Neuronal stem cell (in vitro differentiated cells): ENCODE results near the gene BCL11B.

Source experiments
- DNase-seq: peaks from one replicate; pipeline ENCODE4 v3.0.0-alpha.2; 2013; ENCODE audit warnings: low spot score
- H2AFZ ChIP-seq: one replicate; pipeline ENCODE4 v1.6.1; 2013; ENCODE audit warnings: mild to moderate bottlenecking, low read length, inconsistent platforms
- H2AK5ac ChIP-seq: 2 replicates; pipeline ENCODE4 v1.6.1; 2013; ENCODE audit warnings: low read depth, mild to moderate bottlenecking, inconsistent platforms, low read length, moderate library complexity, mixed read lengths
- H2BK120ac ChIP-seq: 2 replicates; pipeline ENCODE4 v1.6.1; 2013; ENCODE audit warnings: low read depth, mild to moderate bottlenecking, inconsistent platforms, low read length, moderate library complexity, mixed read lengths
- H2BK12ac ChIP-seq: one replicate; pipeline ENCODE4 v1.6.1; 2013; ENCODE audit warnings: low read length, inconsistent platforms
- H2BK15ac ChIP-seq: 2 replicates; pipeline ENCODE4 v1.6.1; 2013; ENCODE audit warnings: mild to moderate bottlenecking, low read length, inconsistent platforms, mixed read lengths
- H2BK5ac ChIP-seq: one replicate; pipeline ENCODE4 v1.6.1; 2013; ENCODE audit warnings: inconsistent platforms, mild to moderate bottlenecking, low read length, moderate library complexity
- H3K14ac ChIP-seq: one replicate; pipeline ENCODE4 v1.6.1; 2013; ENCODE audit warnings: low read length, inconsistent platforms
- H3K18ac ChIP-seq: 2 replicates; pipeline ENCODE4 v1.6.1; 2013; ENCODE audit warnings: low read length, inconsistent platforms
- H3K23ac ChIP-seq: 2 replicates; pipeline ENCODE4 v1.6.1; 2013; ENCODE audit warnings: low read depth, mild to moderate bottlenecking, mixed read lengths, low read length, inconsistent platforms; ENCODE audit not compliant: poor library complexity
- H3K27ac ChIP-seq: replicated peaks from 3 replicates; pipeline ENCODE4 v1.5.1; 2013; ENCODE audit warnings: low read length, inconsistent platforms
- H3K27me3 ChIP-seq, 3 experiments: 2 replicates each; pipeline ENCODE4 v1.6.1; 2013; ENCODE audit warnings: low read length in 3 of 3, mild to moderate bottlenecking in 2 of 3, inconsistent platforms in 1 of 3, low read depth in 1 of 3, mixed read lengths in 1 of 3, moderate library complexity in 1 of 3; ENCODE audit not compliant: control insufficient read depth in 3 of 3, insufficient read depth in 3 of 3
- H3K36me3 ChIP-seq, 2 donors: replicated peaks in 1 of 2; 2 replicates each; pipeline ENCODE4 v1.6.1; 2013; ENCODE audit warnings: low read length in 2 of 2; ENCODE audit not compliant: control insufficient read depth in 2 of 2, insufficient read depth in 2 of 2
- H3K4ac ChIP-seq: 2 replicates; pipeline ENCODE4 v1.6.1; 2013; ENCODE audit warnings: inconsistent platforms, mild to moderate bottlenecking, low read length, moderate library complexity
- H3K4me1 ChIP-seq, 2 donors: 1 replicate in 1 of 2; 2 replicates in 1 of 2; pipeline ENCODE4 v1.6.1; 2013; ENCODE audit warnings: low read length in 2 of 2, low read depth in 1 of 2; ENCODE audit not compliant: control insufficient read depth in 2 of 2, insufficient read depth in 1 of 2
- H3K4me2 ChIP-seq: one replicate; pipeline ENCODE4 v1.6.1; 2013; ENCODE audit warnings: mild to moderate bottlenecking, low read length, inconsistent platforms; ENCODE audit not compliant: insufficient read depth, poor library complexity, severe bottlenecking
- H3K4me3 ChIP-seq, 2 donors: 2 replicates each; pipeline ENCODE4 v1.5.1; 2013; ENCODE audit warnings: low read length in 2 of 2, mild to moderate bottlenecking in 2 of 2, inconsistent platforms in 1 of 2, moderate library complexity in 1 of 2
- H3K79me1 ChIP-seq: one replicate; pipeline ENCODE4 v1.6.1; 2013; ENCODE audit warnings: low read depth, mild to moderate bottlenecking, inconsistent platforms, low read length, moderate library complexity
- H3K9ac ChIP-seq: one replicate; pipeline ENCODE4 v1.6.1; 2013; ENCODE audit warnings: mild to moderate bottlenecking, low read depth, low read length, inconsistent platforms; ENCODE audit not compliant: poor library complexity
- H3K9me3 ChIP-seq, 2 donors: replicated peaks in 1 of 2; 2 replicates each; pipeline versions ENCODE3 to v1.6.1; 2013; ENCODE audit warnings: low read length in 2 of 2, mild to moderate bottlenecking in 2 of 2, inconsistent platforms in 1 of 2, low read depth in 1 of 2, mixed read lengths in 1 of 2, moderate library complexity in 1 of 2; ENCODE audit not compliant: control insufficient read depth in 2 of 2, insufficient read depth in 1 of 2
- H4K8ac ChIP-seq: one replicate; pipeline ENCODE4 v1.6.1; 2013; ENCODE audit warnings: low read depth, mild to moderate bottlenecking, inconsistent platforms, low read length, moderate library complexity
- H4K91ac ChIP-seq: one replicate; pipeline ENCODE4 v1.6.1; 2013; ENCODE audit warnings: low read length, low read depth, mild to moderate bottlenecking, inconsistent platforms; ENCODE audit not compliant: poor library complexity
- WGBS, 2 donors: extraction: QIAGEN DNeasy Blood & Tissue Kit; methylation state at CpG; one replicate each; pipeline ENCODE4 v1.1.7; 2013; ENCODE audit warnings: missing lambda C conversion rate in 2 of 2, mixed read lengths in 1 of 2; ENCODE audit not compliant: insufficient read length in 2 of 2, insufficient replicate concordance in 1 of 2; ENCODE audit errors: extremely low coverage in 2 of 2; 5-methylcytosine and 5-hydroxymethylcytosine counted together

BCL11B gene

DNA sequence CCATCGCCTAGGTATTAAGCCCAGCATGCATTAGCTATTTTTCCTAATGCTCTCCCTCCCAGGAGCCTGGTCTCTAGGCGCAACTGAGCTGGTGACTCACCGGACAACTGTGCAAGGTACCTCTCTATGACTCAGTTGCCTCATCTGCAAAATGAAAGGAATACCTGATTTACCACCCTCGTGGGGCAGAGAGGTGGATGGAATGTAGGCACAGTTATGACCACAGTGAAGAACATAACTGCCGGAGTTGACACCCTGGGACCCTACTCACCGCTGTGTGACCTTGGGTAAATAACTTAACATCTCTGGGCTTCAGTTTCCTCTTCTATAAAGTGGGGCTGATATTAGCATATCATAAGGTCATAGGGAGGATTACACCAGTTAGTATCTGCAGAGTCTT, 22.6 kb downstream of the BCL11B start:
- Histone ChIP-seq H3K9ac (no peak overlapping the region), H3K4me1 (peaks cover 3% of the 10 kb centered on the region in 2 donors), H2BK5ac (no peak overlapping the region), H3K9me3 (no peaks in the 10 kb centered on the region), H3K79me1 (no peaks in the 10 kb centered on the region), H2BK15ac (no peak overlapping the region), H2BK120ac (no peak overlapping the region), H3K4ac (no peak overlapping the region), H3K27ac (no peak overlapping the region), H3K36me3 (no peaks in the 10 kb centered on the region), H3K4me2 (no peak overlapping the region), H4K91ac (no peak overlapping the region), H2BK12ac (no peak overlapping the region), H2AK5ac (no peak overlapping the region), H3K23ac (no peak overlapping the region), H3K27me3 (peaks cover 14 to 74% (median 45%) of the 10 kb centered on the region in 3 experiments), H3K14ac (no peak overlapping the region), H3K4me3 (no peak overlapping the region), H3K18ac (no peak overlapping the region), H2AFZ (no peak overlapping the region), H4K8ac (no peak overlapping the region)
- WGBS, 2 donors = no CpG with 5 or more reads among the region's 6 CpGs
- DNase-seq = no peak

DNA sequence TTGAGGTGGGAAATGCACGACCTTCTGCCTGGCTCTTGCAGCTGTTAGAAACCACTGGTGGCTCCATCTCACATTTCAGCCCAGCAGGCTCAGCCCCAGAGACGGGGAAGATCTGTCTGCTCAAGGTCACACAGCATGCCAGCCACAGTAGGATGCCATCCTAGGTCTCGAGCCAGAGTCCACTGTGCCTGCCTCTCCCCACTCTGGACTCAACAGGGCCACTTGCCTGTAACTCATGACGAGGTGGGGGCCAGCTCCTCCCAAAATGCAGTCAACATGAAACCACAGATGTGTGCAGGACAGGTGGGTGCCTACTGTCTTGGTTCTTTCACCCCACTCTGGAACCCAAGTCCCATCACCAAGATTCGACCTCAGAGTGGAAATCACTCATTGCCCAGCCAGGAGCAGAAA, 23.2 kb downstream of the BCL11B start:
- no peak overlapping the region for H4K8ac ChIP-seq
- H2AFZ ChIP-seq = no peak overlapping the region
- no peak overlapping the region for H2BK15ac ChIP-seq
- no peak overlapping the region for H3K27ac ChIP-seq
- H3K18ac ChIP-seq = peak overlapping the region; percentile 83
- no peak overlapping the region for H2BK5ac ChIP-seq
- no peak for DNase-seq
- H3K9ac ChIP-seq = no peak overlapping the region
- no peak overlapping the region for H4K91ac ChIP-seq
- no peak overlapping the region for H3K23ac ChIP-seq
- no peak overlapping the region for H3K4me2 ChIP-seq
- H3K4ac ChIP-seq = no peak overlapping the region
- no peaks in the 10 kb centered on the region for H3K9me3 ChIP-seq
- H3K14ac ChIP-seq = no peak overlapping the region
- no peak overlapping the region for H2BK120ac ChIP-seq
- no peak overlapping the region for H2AK5ac ChIP-seq
- H3K79me1 ChIP-seq = no peaks in the 10 kb centered on the region
- no peak overlapping the region for H3K4me3 ChIP-seq
- peaks cover 3% of the 10 kb centered on the region in 2 donors for H3K4me1 ChIP-seq
- no CpG with 5 or more reads among the region's 5 CpGs for WGBS, 2 donors
- H2BK12ac ChIP-seq = no peak overlapping the region
- H3K36me3 ChIP-seq = no peaks in the 10 kb centered on the region
- peaks cover 14 to 74% (median 51%) of the 10 kb centered on the region in 3 experiments for H3K27me3 ChIP-seq

DNA sequence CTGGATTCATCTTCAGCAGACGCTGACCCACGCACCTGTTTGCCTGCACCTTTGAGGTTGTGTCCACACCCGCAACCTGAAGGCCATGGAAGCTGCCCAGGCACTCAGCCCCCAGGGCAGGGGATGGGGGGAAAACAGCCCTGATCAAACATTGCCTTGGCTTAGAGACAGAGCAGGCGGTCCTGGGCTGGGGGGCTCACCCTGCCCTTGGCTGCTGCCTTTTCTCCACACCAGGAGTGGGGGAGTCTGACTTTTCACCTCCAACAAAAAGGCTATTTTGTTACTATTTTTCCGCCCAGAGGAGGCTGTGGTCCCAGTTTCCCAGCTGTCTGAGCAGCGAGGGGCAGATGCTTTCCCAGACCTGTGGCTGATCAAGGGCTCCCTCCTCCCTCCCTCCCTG, 24.2 kb downstream of the BCL11B start:
- no peak overlapping the region for H2BK5ac ChIP-seq
- H4K8ac ChIP-seq = peak overlapping the region; percentile 23
- no peak overlapping the region for H3K4me2 ChIP-seq
- no peak overlapping the region for H3K23ac ChIP-seq
- DNase-seq = no peak
- H4K91ac ChIP-seq = no peak overlapping the region
- no peak overlapping the region for H3K27ac ChIP-seq
- no peak overlapping the region for H2AFZ ChIP-seq
- no peaks in the 10 kb centered on the region for H3K36me3 ChIP-seq
- no peak overlapping the region for H2BK120ac ChIP-seq
- H3K79me1 ChIP-seq = no peaks in the 10 kb centered on the region
- H3K4me1 ChIP-seq = peaks cover 3% of the 10 kb centered on the region in 2 donors
- H3K9ac ChIP-seq = no peak overlapping the region
- no peak overlapping the region for H3K4me3 ChIP-seq
- H3K18ac ChIP-seq = no peak overlapping the region
- no CpG with 5 or more reads among the region's 6 CpGs for WGBS, 2 donors
- no peak overlapping the region for H2BK12ac ChIP-seq
- H2AK5ac ChIP-seq = no peak overlapping the region
- H3K4ac ChIP-seq = no peak overlapping the region
- H2BK15ac ChIP-seq = no peak overlapping the region
- peaks cover 14 to 74% (median 59%) of the 10 kb centered on the region in 3 experiments for H3K27me3 ChIP-seq
- H3K14ac ChIP-seq = no peak overlapping the region
- no peaks in the 10 kb centered on the region for H3K9me3 ChIP-seq

DNA sequence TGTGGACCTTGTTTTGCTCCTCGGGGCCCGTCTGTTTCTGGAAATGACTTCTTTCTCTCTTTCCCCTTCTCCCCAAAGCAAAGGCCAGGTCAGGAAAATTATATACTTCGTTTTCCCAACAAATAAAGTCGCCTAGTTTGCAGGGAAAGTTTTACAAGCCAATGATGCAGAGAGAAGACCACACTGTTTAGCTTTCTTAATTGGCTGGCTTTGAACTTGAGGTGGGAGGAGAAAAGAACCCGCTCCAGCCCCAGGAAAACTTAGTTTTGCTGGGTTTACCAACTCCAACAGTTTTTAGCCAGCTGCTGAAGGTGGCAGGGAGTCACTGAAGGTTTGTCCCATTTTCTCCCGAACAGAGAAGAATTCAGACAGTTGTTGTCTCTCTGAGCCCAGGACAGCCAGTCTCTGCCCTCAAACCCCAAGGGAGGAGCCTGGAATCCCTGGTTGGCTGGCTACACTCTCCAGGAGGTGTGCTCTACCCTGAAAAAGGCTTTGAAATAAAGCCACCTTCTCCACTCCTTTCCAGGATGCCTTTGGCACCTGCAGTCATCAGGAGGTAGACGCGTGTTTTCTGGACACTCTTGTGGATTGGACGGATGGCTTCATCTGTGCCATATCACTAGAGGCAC, 24.8 kb downstream of the BCL11B start:
- Histone ChIP-seq H4K91ac (no peak overlapping the region), H4K8ac (peak overlapping the region; percentile 23), H2AK5ac (no peak overlapping the region), H3K4me1 (peaks cover 3% of the 10 kb centered on the region in 2 donors), H2BK15ac (no peak overlapping the region), H3K4me3 (peak overlapping the region in 1 of 2 donors; percentile 72), H3K36me3 (no peaks in the 10 kb centered on the region), H3K18ac (no peak overlapping the region), H3K79me1 (no peaks in the 10 kb centered on the region), H2BK5ac (no peak overlapping the region), H2BK12ac (no peak overlapping the region), H3K27me3 (peaks cover 14 to 74% (median 62%) of the 10 kb centered on the region in 3 experiments), H3K9me3 (no peaks in the 10 kb centered on the region), H3K27ac (no peak overlapping the region), H3K14ac (no peak overlapping the region), H3K23ac (no peak overlapping the region), H2BK120ac (no peak overlapping the region), H2AFZ (peak overlapping the region; percentile 94), H3K4me2 (no peak overlapping the region), H3K4ac (no peak overlapping the region), H3K9ac (no peak overlapping the region)
- no CpG with 5 or more reads among the region's 9 CpGs for WGBS, 2 donors
- no peak for DNase-seq
